H1 (cell line): Measurements from ENCODE around the gene CAMTA2. TPM values are rescaled to one million over a fixed set of nuclear protein-coding genes. Genes with fewer than 3 reads are reported as not detected.

ENCODE experiments used
- CTCF ChIA-PET: fragments of 300-600 bp; sonication (Branson Sonifier 250); formaldehyde crosslinking; loops from one replicate; lab custom pipeline; 2021; ENCODE audit not compliant: partially characterized antibody; lab: Charles Lee
- POLR2A ChIA-PET: fragments of 300-600 bp; sonication (Branson Sonifier 250); formaldehyde crosslinking; loops from one replicate; lab custom pipeline; 2021; ENCODE audit warnings: inconsistent platforms; ENCODE audit not compliant: partially characterized antibody; lab: Charles Lee
- DNase-seq, 2 experiments: peaks; one replicate each; pipeline versions ENCODE4 v3.0.0 to v3.0.0-alpha.2; 2010 to 2022; ENCODE audit warnings: low spot score in 2 of 2, low read depth in 1 of 2, mixed read lengths in 1 of 2
- FAIRE-seq: peaks from 2 replicates; lab custom pipeline; 2011; peaks lifted over from hg19 to GRCh38; lab: Jason Lieb, UNC
- H2AFZ ChIP-seq: 2 replicates; pipeline ENCODE4 v1.8.1; 2012; ENCODE audit warnings: low read length, inconsistent platforms
- H2AK5ac ChIP-seq: 2 replicates; pipeline ENCODE4 v1.6.1; 2013; ENCODE audit warnings: low read depth, low read length
- H2BK120ac ChIP-seq: replicated peaks from 2 replicates; pipeline ENCODE3; 2013; ENCODE audit warnings: low read depth, low read length, inconsistent platforms
- H2BK12ac ChIP-seq: 2 replicates; pipeline ENCODE4 v1.6.1; 2013; ENCODE audit warnings: low read depth, low read length
- H2BK15ac ChIP-seq: 2 replicates; pipeline ENCODE4 v1.6.1; 2013; ENCODE audit warnings: low read length
- H2BK20ac ChIP-seq: 2 replicates; pipeline ENCODE4 v1.6.1; 2013; ENCODE audit warnings: low read length
- H2BK5ac ChIP-seq: 2 replicates; pipeline ENCODE4 v1.6.1; 2013; ENCODE audit warnings: low read depth, low read length
- H3K14ac ChIP-seq: 2 replicates; pipeline ENCODE4 v1.6.1; 2013; ENCODE audit warnings: inconsistent platforms; ENCODE audit not compliant: insufficient read length
- H3K18ac ChIP-seq: 2 replicates; pipeline ENCODE4 v1.6.1; 2013; ENCODE audit warnings: low read length; ENCODE audit errors: extremely low read depth
- H3K23ac ChIP-seq: 2 replicates; pipeline ENCODE4 v1.6.1; 2013; ENCODE audit warnings: inconsistent platforms; ENCODE audit not compliant: insufficient read length
- H3K23me2 ChIP-seq: 2 replicates; pipeline ENCODE4 v1.6.1; 2013; ENCODE audit warnings: low read depth, low read length
- H3K27ac ChIP-seq: 2 replicates; pipeline ENCODE4 v1.6.1; 2011; ENCODE audit warnings: low read depth, low read length, inconsistent platforms
- H3K27me3 ChIP-seq, 4 experiments: replicated peaks in 1 of 4; 1 replicate in 1 of 4; 2 replicates in 3 of 4; pipeline versions ENCODE4 v1.6.1 to v1.8.1; 2011 to 2013; ENCODE audit warnings: low read length in 3 of 4, mild to moderate bottlenecking in 3 of 4, inconsistent platforms in 2 of 4, mixed read lengths in 2 of 4, moderate library complexity in 1 of 4; ENCODE audit not compliant: control insufficient read depth in 3 of 4, insufficient read depth in 3 of 4; ENCODE audit errors: extremely low read depth in 1 of 4
- H3K36me3 ChIP-seq, 4 experiments: 2 replicates each; pipeline versions ENCODE4 v1.6.1 to v1.8.1; 2011 to 2013; ENCODE audit warnings: mild to moderate bottlenecking in 4 of 4, low read length in 3 of 4, moderate library complexity in 2 of 4, control low read depth in 1 of 4, inconsistent platforms in 1 of 4; ENCODE audit not compliant: insufficient read depth in 4 of 4, control insufficient read depth in 2 of 4
- H3K4ac ChIP-seq: replicated peaks from 2 replicates; pipeline ENCODE3; 2013; ENCODE audit warnings: low read length, low read depth, mixed read lengths, inconsistent platforms; ENCODE audit not compliant: insufficient read length
- H3K4me1 ChIP-seq, 4 experiments: replicated peaks in 1 of 4; 1 replicate in 1 of 4; 2 replicates in 3 of 4; pipeline versions ENCODE4 v1.6.1 to v1.8.1; 2011 to 2013; ENCODE audit warnings: low read length in 3 of 4, inconsistent platforms in 2 of 4, mixed read lengths in 1 of 4; ENCODE audit not compliant: insufficient read depth in 4 of 4, control insufficient read depth in 3 of 4
- H3K4me2 ChIP-seq, 2 experiments: 2 replicates each; pipeline versions ENCODE4 v1.6.1 to v1.8.1; 2011 to 2013; ENCODE audit warnings: low read depth in 2 of 2, low read length in 2 of 2, control low read depth in 1 of 2, inconsistent platforms in 1 of 2, mild to moderate bottlenecking in 1 of 2; ENCODE audit not compliant: insufficient read depth in 1 of 2
- H3K4me3 ChIP-seq, 4 experiments: fragments of 200-600, 300-600 bp in 1 of 4; sonication (generic), shearing (Covaris generic), sonication (Bioruptor Twin) in 1 of 4; 2 replicates each; pipeline versions ENCODE4 v1.5.1 to v1.8.1; 2011 to 2016; ENCODE audit warnings: low read length in 4 of 4, low read depth in 3 of 4, control low read depth in 2 of 4, inconsistent platforms in 2 of 4, mild to moderate bottlenecking in 2 of 4, mixed read lengths in 1 of 4, moderate library complexity in 1 of 4; ENCODE audit not compliant: insufficient read depth in 2 of 4; ENCODE audit errors: extremely low read depth in 1 of 4
- H3K56ac ChIP-seq: replicated peaks from 2 replicates; pipeline ENCODE3; 2013; ENCODE audit warnings: low read depth, mild to moderate bottlenecking, mixed read lengths, low read length, inconsistent platforms; ENCODE audit not compliant: insufficient read length
- H3K79me1 ChIP-seq: 2 replicates; pipeline ENCODE4 v1.6.1; 2013; ENCODE audit warnings: low read depth, low read length, control low read depth
- H3K79me2 ChIP-seq, 2 experiments: 2 replicates each; pipeline versions ENCODE4 v1.6.1 to v1.8.1; 2012 to 2013; ENCODE audit warnings: low read length in 2 of 2, mild to moderate bottlenecking in 2 of 2, inconsistent platforms in 1 of 2; ENCODE audit not compliant: insufficient read depth in 2 of 2, control insufficient read depth in 1 of 2
- H3K9ac ChIP-seq, 4 experiments: replicated peaks in 1 of 4; 1 replicate in 1 of 4; 2 replicates in 3 of 4; pipeline versions ENCODE4 v1.6.1 to v1.8.1; 2011 to 2013; ENCODE audit warnings: low read depth in 3 of 4, low read length in 3 of 4, control low read depth in 2 of 4, mild to moderate bottlenecking in 2 of 4, moderate library complexity in 2 of 4, inconsistent platforms in 1 of 4; ENCODE audit errors: extremely low read depth in 1 of 4
- H3K9me3 ChIP-seq, 2 experiments: 2 replicates each; pipeline versions ENCODE4 v1.6.1 to v1.8.1; 2012 to 2013; ENCODE audit warnings: mild to moderate bottlenecking in 2 of 2, moderate library complexity in 2 of 2, control low read depth in 1 of 2, inconsistent platforms in 1 of 2, low read depth in 1 of 2, low read length in 1 of 2, mixed read lengths in 1 of 2; ENCODE audit not compliant: insufficient read depth in 2 of 2
- H4K20me1 ChIP-seq, 2 experiments: replicated peaks in 1 of 2; 2 replicates each; pipeline versions ENCODE3 to v1.8.1; 2011 to 2013; ENCODE audit warnings: inconsistent platforms in 2 of 2, low read length in 2 of 2, mild to moderate bottlenecking in 1 of 2; ENCODE audit not compliant: insufficient read depth in 2 of 2, control insufficient read depth in 1 of 2
- H4K5ac ChIP-seq: 2 replicates; pipeline ENCODE4 v1.6.1; 2013; ENCODE audit warnings: low read length, low read depth, mixed read lengths, inconsistent platforms; ENCODE audit not compliant: insufficient read length
- H4K8ac ChIP-seq: 2 replicates; pipeline ENCODE4 v1.8.0; 2013; ENCODE audit warnings: mild to moderate bottlenecking, moderate library complexity, low read length, inconsistent platforms; ENCODE audit not compliant: insufficient read depth; ENCODE audit errors: extremely low read depth
- H4K91ac ChIP-seq: replicated peaks from 2 replicates; pipeline ENCODE3; 2013; ENCODE audit warnings: low read length, mixed read lengths, inconsistent platforms; ENCODE audit not compliant: insufficient read length
- CEBPB ChIP-seq: IDR thresholded peaks from 2 replicates; pipeline ENCODE4 v1.6.1; 2012; ENCODE audit warnings: low read depth, low read length
- FOSL1 ChIP-seq: IDR thresholded peaks from 2 replicates; pipeline ENCODE4 v1.6.1; 2011; ENCODE audit warnings: mild to moderate bottlenecking, low read depth, low read length, moderate library complexity; ENCODE audit not compliant: insufficient read depth
- JUN ChIP-seq: IDR thresholded peaks from 2 replicates; pipeline ENCODE4 v1.6.1; 2011; ENCODE audit warnings: low read depth, mild to moderate bottlenecking, improper control_type of control experiment, low read length
- NRF1 ChIP-seq: IDR thresholded peaks from 2 replicates; pipeline ENCODE4 v1.6.1; 2011; ENCODE audit warnings: mild to moderate bottlenecking, low read depth, low read length, improper control_type of control experiment
- SP2 ChIP-seq: IDR thresholded peaks from 2 replicates; pipeline ENCODE4 v1.6.1; 2012; ENCODE audit warnings: mild to moderate bottlenecking, low read length, inconsistent platforms
- WGBS, 2 experiments: shearing (Covaris generic) in 1 of 2; methylation state at CpG; one replicate each; pipeline versions ENCODE4 v1.1.6 to v1.1.7; 2013 to 2015; ENCODE audit warnings: low lambda C conversion rate in 2 of 2, mixed read lengths in 2 of 2, inconsistent platforms in 1 of 2, low coverage in 1 of 2, missing lambda C conversion rate in 1 of 2; ENCODE audit not compliant: insufficient replicate concordance in 2 of 2, insufficient coverage in 1 of 2, insufficient read length in 1 of 2; ENCODE audit errors: extremely low coverage in 1 of 2, missing lambda C conversion rate in 1 of 2; 5-methylcytosine and 5-hydroxymethylcytosine counted together
- polyA plus RNA-seq, 7 experiments: library from polyadenylated mRNA; depleted of rRNA in 3 of 7; stranded (reverse) in 5 of 7; unstranded in 2 of 7; fragments of >200 nt in 5 of 7; fragments of 200-250 nt in 2 of 7; gene quantifications; 1 replicate in 5 of 7; 2 replicates in 1 of 7; 4 replicates in 1 of 7; pipeline versions ENCODE4 v1.2.1 to v1.2.3, GENCODE V29; 2011 to 2013; ENCODE audit warnings: missing spikeins in 2 of 7, mixed read lengths in 2 of 7
- total RNA-seq: library from RNA; stranded (reverse); fragmentation: NEBNext Ultra II Directional; extraction: Animal tissue kit (Norgen Biotek cat#: 25700); gene quantifications from 2 replicates; pipeline ENCODE4 v1.2.1, GENCODE V29; 2021

CAMTA2 gene
- total and polyA plus RNA-seq, 2 of the 8 experiments (the other 6 are each of a cell fraction or from before 2014, with no cell fraction given): 5.5 to 12.0 TPM

- Histone ChIP-seq H3K4me1 (peaks cover 0 to 7% (median 4%) of the 10 kb centered on the region in 4 experiments; a peak in 5 of 7 replicates), H3K79me1 (no peaks in the 10 kb centered on the region), H3K27me3 (peaks cover 0 to 11% (median 9%) of the 10 kb centered on the region in 4 experiments; a peak in 6 of 7 replicates), H3K4me3 (peak overlapping the region; percentile 59 to 85 (median 66); a peak in 7 of 8 replicates), H3K23ac (no peak overlapping the region), H3K4ac (no peak overlapping the region), H3K23me2 (peaks cover 6% of the 10 kb centered on the region; the same call in 1 of the 2 replicates), H2AFZ (no peak overlapping the region), H3K9ac (no peak overlapping the region), H2BK5ac (no peak overlapping the region; the same call in 1 of the 2 replicates), H3K9me3 (no peaks in the 10 kb centered on the region), H2BK120ac (no peak overlapping the region), H4K20me1 (no peaks in the 10 kb centered on the region), H3K36me3 (no peaks in the 10 kb centered on the region), H3K56ac (no peak overlapping the region), H4K91ac (no peak overlapping the region), H2BK12ac (no peak overlapping the region), H3K4me2 (peak overlapping the region; percentile 82 to 96), H3K79me2 (no peaks in the 10 kb centered on the region), H2BK15ac (no peak overlapping the region), H4K8ac (no peak overlapping the region; the same call in 1 of the 2 replicates), H2AK5ac (no peak overlapping the region), H3K27ac (no peak overlapping the region), H3K18ac (no peak overlapping the region), H2BK20ac (no peak overlapping the region), H3K14ac (no peak overlapping the region), H4K5ac (no peak overlapping the region)
- ChIA-PET CTCF (interaction anchor here (0.6 to 3.1 kb wide), 8 partner anchors 11 to 62 kb away, joined by 3 to 15 read pairs (median 4); partner anchors contain the start of genes INCA1 and KIF1C), POLR2A (interaction anchor here (0.9 to 10.7 kb wide), 10 partner anchors 12 to 86 kb away, joined by 3 to 128 read pairs (median 3); partner anchors contain the start of genes ENO3, INCA1, KIF1C and PFN1)
- DNase-seq (no peak), FAIRE-seq (no peak)
- 88% methylated on average over 5 of the region's 5 CpGs; no CpG with 5 or more reads in 1 of the 2 experiments for WGBS, 2 experiments
- no peak for TF ChIP-seq JUN
- no peak for TF ChIP-seq SP2
- no peak for TF ChIP-seq NRF1
- TF ChIP-seq FOSL1: no peak
- TF ChIP-seq CEBPB: no peak
Observed at GRCh38 chr17:4986403-4986802, 1.1 kb downstream of the CAMTA2 start.
